Measurements from ENCODE around the gene HNRNPR.

Gene HNRNPR

GRCh38 chr1:23357138-23357908, 13.2 kb upstream of the HNRNPR start:
- Mint-ChIP-seq H3K4me3 (no peak overlapping the region), H3K4me1 (ENCODE audit: low read depth) (peaks cover 4% of the 10 kb centered on the region), H3K27ac (no peak overlapping the region), H3K9me3 (peaks cover 60% of the 10 kb centered on the region), H3K27me3 (ENCODE audit: low read depth) (no peaks in the 10 kb centered on the region), H3K36me3 (ENCODE audit: low read depth) (peaks cover 43% of the 10 kb centered on the region)

- peaks cover 36% of the 10 kb centered on the region for H3K36me3 Mint-ChIP-seq (ENCODE audit: low read depth)
- no peak overlapping the region for H3K4me3 Mint-ChIP-seq
- peaks cover 4% of the 10 kb centered on the region for H3K4me1 Mint-ChIP-seq (ENCODE audit: low read depth)
- no peak overlapping the region for H3K27ac Mint-ChIP-seq
- H3K9me3 Mint-ChIP-seq, result peaks cover 54% of the 10 kb centered on the region
- H3K27me3 Mint-ChIP-seq (ENCODE audit: low read depth), result no peaks in the 10 kb centered on the region
Observed at GRCh38 chr1:23356471-23357137, 12.5 kb upstream of the HNRNPR start.

- H3K9me3 Mint-ChIP-seq, result peaks cover 30% of the 10 kb centered on the region
- no peak overlapping the region for H3K27ac Mint-ChIP-seq
- peaks cover 14% of the 10 kb centered on the region for H3K36me3 Mint-ChIP-seq (ENCODE audit: low read depth)
- H3K4me3 Mint-ChIP-seq, result no peak overlapping the region
- H3K4me1 Mint-ChIP-seq (ENCODE audit: low read depth), result peaks cover 4% of the 10 kb centered on the region
- H3K27me3 Mint-ChIP-seq (ENCODE audit: low read depth), result no peaks in the 10 kb centered on the region
Observed at GRCh38 chr1:23354245-23354644, 10.2 kb upstream of the HNRNPR start.

GRCh38 chr1:23352096-23352695, 8.1 kb upstream of the HNRNPR start:
- peaks cover 15% of the 10 kb centered on the region for H3K9me3 Mint-ChIP-seq
- no peak overlapping the region for H3K27ac Mint-ChIP-seq
- H3K36me3 Mint-ChIP-seq (ENCODE audit: low read depth), result peaks cover 4% of the 10 kb centered on the region
- H3K4me3 Mint-ChIP-seq, result no peak overlapping the region
- peaks cover 4% of the 10 kb centered on the region for H3K4me1 Mint-ChIP-seq (ENCODE audit: low read depth)
- H3K27me3 Mint-ChIP-seq (ENCODE audit: low read depth), result no peaks in the 10 kb centered on the region

GRCh38 chr1:23345920-23346319, 1.8 kb upstream of the HNRNPR start:
- no peaks in the 10 kb centered on the region for H3K27me3 Mint-ChIP-seq (ENCODE audit: low read depth)
- peaks cover 4% of the 10 kb centered on the region for H3K36me3 Mint-ChIP-seq (ENCODE audit: low read depth)
- no peak overlapping the region for H3K27ac Mint-ChIP-seq
- H3K4me1 Mint-ChIP-seq (ENCODE audit: low read depth), result peaks cover 27% of the 10 kb centered on the region
- no peak overlapping the region for H3K4me3 Mint-ChIP-seq
- no peaks in the 10 kb centered on the region for H3K9me3 Mint-ChIP-seq

GRCh38 chr1:23344987-23345472, 946 bp upstream of the HNRNPR start:
- Mint-ChIP-seq H3K27ac (peak overlapping the region; percentile 96), H3K36me3 (ENCODE audit: low read depth) (peaks cover 4% of the 10 kb centered on the region), H3K4me1 (ENCODE audit: low read depth) (peaks cover 35% of the 10 kb centered on the region), H3K27me3 (ENCODE audit: low read depth) (no peaks in the 10 kb centered on the region), H3K9me3 (no peaks in the 10 kb centered on the region), H3K4me3 (peak overlapping the region; percentile 95)

GRCh38 chr1:23343221-23344110, 618 bp downstream of the HNRNPR start:
- peaks cover 45% of the 10 kb centered on the region for H3K4me1 Mint-ChIP-seq (ENCODE audit: low read depth)
- H3K27me3 Mint-ChIP-seq (ENCODE audit: low read depth), result no peaks in the 10 kb centered on the region
- H3K36me3 Mint-ChIP-seq (ENCODE audit: low read depth), result peaks cover 14% of the 10 kb centered on the region
- H3K4me3 Mint-ChIP-seq, result peak overlapping the region; percentile 86
- peak overlapping the region; percentile 92 for H3K27ac Mint-ChIP-seq
- H3K9me3 Mint-ChIP-seq, result no peaks in the 10 kb centered on the region

GRCh38 chr1:23341931-23342692, 2.0 kb downstream of the HNRNPR start:
- Mint-ChIP-seq H3K4me1 (ENCODE audit: low read depth) (peaks cover 53% of the 10 kb centered on the region), H3K27me3 (ENCODE audit: low read depth) (no peaks in the 10 kb centered on the region), H3K4me3 (peak overlapping the region; percentile 86), H3K27ac (peak overlapping the region; percentile 92), H3K9me3 (no peaks in the 10 kb centered on the region), H3K36me3 (ENCODE audit: low read depth) (peaks cover 25% of the 10 kb centered on the region)

DNA sequence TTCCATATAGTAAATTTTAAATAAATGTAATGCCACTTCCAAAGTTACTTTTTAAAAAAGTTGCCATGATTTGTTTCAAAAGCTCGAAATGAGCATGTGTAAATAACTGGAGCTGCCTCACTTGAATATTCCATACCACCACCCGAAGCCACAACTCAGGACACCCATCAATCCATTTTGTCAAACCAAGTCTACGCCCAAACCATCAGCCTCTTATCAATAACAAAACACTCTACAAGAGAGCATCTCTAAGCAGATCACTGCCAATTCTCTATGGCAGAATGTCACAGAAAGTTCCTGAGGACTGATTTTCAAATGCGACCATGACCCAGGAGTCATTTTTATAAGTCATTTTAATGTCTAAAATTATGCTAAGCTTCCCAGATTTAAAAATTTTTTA, 4.5 kb downstream of the HNRNPR start:
- Mint-ChIP-seq H3K4me1 (ENCODE audit: low read depth) (peaks cover 45% of the 10 kb centered on the region), H3K36me3 (ENCODE audit: low read depth) (peaks cover 33% of the 10 kb centered on the region), H3K9me3 (no peaks in the 10 kb centered on the region), H3K4me3 (no peak overlapping the region), H3K27me3 (ENCODE audit: low read depth) (no peaks in the 10 kb centered on the region), H3K27ac (peak overlapping the region; percentile 33)

- Mint-ChIP-seq H3K27me3 (ENCODE audit: low read depth) (no peaks in the 10 kb centered on the region), H3K36me3 (ENCODE audit: low read depth) (peaks cover 45% of the 10 kb centered on the region), H3K4me3 (no peak overlapping the region), H3K9me3 (no peaks in the 10 kb centered on the region), H3K27ac (no peak overlapping the region), H3K4me1 (ENCODE audit: low read depth) (peaks cover 44% of the 10 kb centered on the region)
Observed at GRCh38 chr1:23337869-23338268, 6.2 kb downstream of the HNRNPR start.

- H3K4me3 Mint-ChIP-seq, result no peak overlapping the region
- H3K4me1 Mint-ChIP-seq (ENCODE audit: low read depth), result peaks cover 15% of the 10 kb centered on the region
- no peak overlapping the region for H3K27ac Mint-ChIP-seq
- H3K36me3 Mint-ChIP-seq (ENCODE audit: low read depth), result peaks cover 45% of the 10 kb centered on the region
- H3K27me3 Mint-ChIP-seq (ENCODE audit: low read depth), result no peaks in the 10 kb centered on the region
- H3K9me3 Mint-ChIP-seq, result no peaks in the 10 kb centered on the region
Observed at GRCh38 chr1:23331713-23332112, 12.4 kb downstream of the HNRNPR start.

GRCh38 chr1:23330846-23331245, 13.2 kb downstream of the HNRNPR start:
- Mint-ChIP-seq H3K27me3 (ENCODE audit: low read depth) (no peaks in the 10 kb centered on the region), H3K9me3 (no peaks in the 10 kb centered on the region), H3K4me3 (no peak overlapping the region), H3K27ac (no peak overlapping the region), H3K36me3 (ENCODE audit: low read depth) (peaks cover 51% of the 10 kb centered on the region), H3K4me1 (ENCODE audit: low read depth) (peaks cover 18% of the 10 kb centered on the region)

DNA sequence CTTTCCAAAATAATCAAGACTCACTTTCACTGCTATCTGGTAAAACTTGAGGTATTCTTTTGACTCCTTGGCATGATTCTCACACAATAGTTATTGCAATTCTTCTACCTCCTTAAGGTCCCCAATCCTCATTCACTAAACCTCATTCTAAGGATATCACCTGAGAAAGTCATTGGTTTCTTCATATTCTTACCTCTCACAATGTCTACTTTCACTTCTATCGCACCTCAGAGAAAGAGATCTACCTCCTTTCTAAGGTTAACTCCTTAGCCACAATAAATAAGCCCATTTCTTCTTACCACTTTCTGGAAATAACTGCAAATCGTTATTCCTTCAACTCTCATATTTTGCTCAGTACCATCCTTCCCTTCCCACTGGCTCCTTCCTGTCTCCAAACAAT, 18.7 kb downstream of the HNRNPR start:
- no peaks in the 10 kb centered on the region for H3K9me3 Mint-ChIP-seq
- no peaks in the 10 kb centered on the region for H3K27me3 Mint-ChIP-seq (ENCODE audit: low read depth)
- H3K27ac Mint-ChIP-seq, result no peak overlapping the region

More for the DNA sequence above, 18.7 kb downstream of the HNRNPR start:
- Mint-ChIP-seq H3K4me3 (no peak overlapping the region), H3K36me3 (ENCODE audit: low read depth) (peaks cover 51% of the 10 kb centered on the region), H3K4me1 (ENCODE audit: low read depth) (peaks cover 24% of the 10 kb centered on the region)

Data from T-helper 1 cell treated with Interleukin-12 subunit alpha and Interleukin-12 subunit beta and Interleukin-4 antibody, amounts not matched to agents 30 μg/mL and 1 μg/mL, for 36 hours (primary cell).